Activated T-helper 17 cell treated with anti-CD3 and anti-CD28 coated beads, Interleukin-2, amount 50 U/mL, for 72 hours (primary cell): Measurements from ENCODE around the gene OR51B2. TPM values are rescaled to one million over a fixed set of nuclear protein-coding genes. Genes with fewer than 3 reads are reported as not detected.
"Not testable (repeated sequence)": the region's sequence is repeated elsewhere in the genome, so short reads cannot be mapped to it uniquely, and the experiment has no call there.

ENCODE experiments used
- ATAC-seq: fragments of 150-1000 bp; cut with Tn5 transposase; replicated peaks from 2 replicates; pipeline ENCODE4 v1.10.0; 2021; ENCODE audit warnings: mild to moderate bottlenecking, moderate library complexity
- H3K27ac Mint-ChIP-seq: one replicate; pipeline ENCODE4 v1.8.0; 2022; ENCODE audit warnings: mixed read lengths
- H3K27me3 Mint-ChIP-seq: one replicate; pipeline ENCODE4 v1.8.0; 2022; ENCODE audit warnings: mixed read lengths
- H3K36me3 Mint-ChIP-seq: one replicate; pipeline ENCODE4 v1.8.0; 2022; ENCODE audit warnings: low read depth, mild to moderate bottlenecking, mixed read lengths
- H3K4me1 Mint-ChIP-seq: one replicate; pipeline ENCODE4 v1.8.0; 2022; ENCODE audit warnings: mixed read lengths
- H3K4me3 Mint-ChIP-seq: one replicate; pipeline ENCODE4 v1.8.0; 2022; ENCODE audit warnings: mild to moderate bottlenecking, mixed read lengths
- H3K9me3 Mint-ChIP-seq: one replicate; pipeline ENCODE4 v1.8.0; 2022; ENCODE audit warnings: mixed read lengths
- total RNA-seq, 2 donors: library from RNA; stranded (reverse); gene quantifications; one replicate each; pipeline ENCODE4 v1.2.3, GENCODE V29; 2022

Gene OR51B2
- total RNA-seq = under 1 TPM in 1 of 2 donors, not detected in 1; 0.29 TPM

- ATAC-seq = no peak
- Mint-ChIP-seq H3K27me3 (peaks cover 3% of the 10 kb centered on the region), H3K9me3 (no peaks in the 10 kb centered on the region), H3K4me1 (no peaks in the 10 kb centered on the region), H3K36me3 (no peaks in the 10 kb centered on the region), H3K4me3 (no peak within 1 kb of the TSS), H3K27ac (no peak within 1 kb of the TSS)
Measured at GRCh38 chr11:5324197-5324596, at the start of gene OR51B2. Gene OR51B2, minus strand, starts transcription at chr11:5324297. Its CDS starts 0 bp downstream, at chr11:5324297.

- H3K4me1 Mint-ChIP-seq = no peaks in the 10 kb centered on the region
- no peaks in the 10 kb centered on the region for H3K36me3 Mint-ChIP-seq
- H3K9me3 Mint-ChIP-seq = no peaks in the 10 kb centered on the region
- H3K4me3 Mint-ChIP-seq = no peak overlapping the region
- H3K27ac Mint-ChIP-seq = no peak overlapping the region
- peaks cover 17% of the 10 kb centered on the region for H3K27me3 Mint-ChIP-seq
- no peak for ATAC-seq
Measured at GRCh38 chr11:5369789-5370188, 45.7 kb upstream of the OR51B2 start.

- no peaks in the 10 kb centered on the region for H3K9me3 Mint-ChIP-seq
- H3K27ac Mint-ChIP-seq = no peak overlapping the region
- H3K27me3 Mint-ChIP-seq = peaks cover 17% of the 10 kb centered on the region
- H3K4me3 Mint-ChIP-seq = no peak overlapping the region
- no peak for ATAC-seq
- H3K36me3 Mint-ChIP-seq = no peaks in the 10 kb centered on the region
- no peaks in the 10 kb centered on the region for H3K4me1 Mint-ChIP-seq
Measured at GRCh38 chr11:5368502-5369043, 44.5 kb upstream of the OR51B2 start.

GRCh38 chr11:5367448-5368074, 43.5 kb upstream of the OR51B2 start:
- ATAC-seq = no peak
- Mint-ChIP-seq H3K27me3 (peaks cover 11% of the 10 kb centered on the region), H3K4me1 (no peaks in the 10 kb centered on the region), H3K36me3 (no peaks in the 10 kb centered on the region), H3K27ac (no peak overlapping the region), H3K9me3 (no peaks in the 10 kb centered on the region), H3K4me3 (no peak overlapping the region)

DNA sequence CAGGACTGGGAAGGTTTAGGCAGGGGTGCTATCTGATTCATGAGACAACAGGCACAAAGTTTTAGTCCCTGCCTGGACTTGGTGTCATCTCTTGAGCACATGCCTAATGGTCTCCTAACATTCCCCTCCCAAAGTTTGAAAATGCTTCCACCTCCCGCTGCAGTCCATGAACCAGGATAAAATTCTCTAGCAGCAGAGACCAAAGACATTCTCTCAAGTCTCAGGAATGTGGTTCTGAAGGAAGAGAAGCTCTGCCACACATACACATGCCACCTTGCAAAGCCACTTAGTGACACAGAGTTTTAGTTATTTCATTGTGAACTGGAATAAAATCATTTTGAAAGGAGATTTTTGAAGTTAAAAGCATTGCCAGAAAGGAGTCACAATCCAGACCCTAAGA, 42.8 kb upstream of the OR51B2 start:
- Mint-ChIP-seq H3K27me3 (peaks cover 9% of the 10 kb centered on the region), H3K27ac (no peak overlapping the region), H3K36me3 (no peaks in the 10 kb centered on the region), H3K9me3 (no peaks in the 10 kb centered on the region), H3K4me3 (no peak overlapping the region), H3K4me1 (no peaks in the 10 kb centered on the region)
- ATAC-seq = no peak

- H3K9me3 Mint-ChIP-seq, ATAC-seq, H3K27me3 Mint-ChIP-seq, H3K36me3 Mint-ChIP-seq, H3K4me1 Mint-ChIP-seq, H3K4me3 Mint-ChIP-seq, H3K27ac Mint-ChIP-seq: not testable (repeated sequence)
Measured at GRCh38 chr11:5366365-5366764, 42.3 kb upstream of the OR51B2 start.

- H3K27ac Mint-ChIP-seq = no peak overlapping the region
- ATAC-seq = no peak
- no peaks in the 10 kb centered on the region for H3K9me3 Mint-ChIP-seq
- peaks cover 8% of the 10 kb centered on the region for H3K27me3 Mint-ChIP-seq
- H3K4me3 Mint-ChIP-seq = no peak overlapping the region
- H3K4me1 Mint-ChIP-seq = no peaks in the 10 kb centered on the region
- no peaks in the 10 kb centered on the region for H3K36me3 Mint-ChIP-seq
Measured at GRCh38 chr11:5364214-5364613, 40.1 kb upstream of the OR51B2 start.

DNA sequence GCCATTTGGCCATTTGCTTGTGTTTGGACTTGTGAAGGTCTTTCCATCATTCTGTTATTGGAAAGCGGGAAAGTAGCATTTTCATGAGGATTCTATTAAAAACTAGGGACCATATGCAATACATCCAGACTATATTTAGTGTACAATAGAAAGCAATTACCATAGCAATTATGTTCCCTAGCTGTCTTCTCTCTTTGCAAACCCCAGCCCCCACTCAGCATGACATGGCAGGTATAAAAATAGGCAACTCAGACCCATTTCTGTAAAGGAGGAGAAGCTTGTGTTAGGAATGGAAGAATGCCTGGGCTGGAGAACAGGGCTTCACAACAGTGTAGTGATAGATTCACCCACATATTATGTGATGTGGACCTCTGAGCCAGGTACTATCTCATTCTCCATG, 39.6 kb upstream of the OR51B2 start:
- H3K27me3 Mint-ChIP-seq = peaks cover 8% of the 10 kb centered on the region
- no peak for ATAC-seq
- H3K36me3 Mint-ChIP-seq = no peaks in the 10 kb centered on the region
- no peak overlapping the region for H3K4me3 Mint-ChIP-seq
- H3K9me3 Mint-ChIP-seq = no peaks in the 10 kb centered on the region
- H3K27ac Mint-ChIP-seq = no peak overlapping the region
- H3K4me1 Mint-ChIP-seq = no peaks in the 10 kb centered on the region

- no peaks in the 10 kb centered on the region for H3K9me3 Mint-ChIP-seq
- H3K4me3 Mint-ChIP-seq = no peak overlapping the region
- ATAC-seq = no peak
Measured at GRCh38 chr11:5362017-5362625, 38.0 kb upstream of the OR51B2 start.

GRCh38 chr11:5356031-5356430, 31.9 kb upstream of the OR51B2 start:
- ATAC-seq, H3K27ac Mint-ChIP-seq, H3K9me3 Mint-ChIP-seq, H3K36me3 Mint-ChIP-seq, H3K27me3 Mint-ChIP-seq, H3K4me1 Mint-ChIP-seq, H3K4me3 Mint-ChIP-seq: not testable (repeated sequence)

More at GRCh38 chr11:5362017-5362625, 38.0 kb upstream of the OR51B2 start:
- H3K27me3 Mint-ChIP-seq = peaks cover 3% of the 10 kb centered on the region
- no peaks in the 10 kb centered on the region for H3K4me1 Mint-ChIP-seq
- no peak overlapping the region for H3K27ac Mint-ChIP-seq
- H3K36me3 Mint-ChIP-seq = no peaks in the 10 kb centered on the region

DNA sequence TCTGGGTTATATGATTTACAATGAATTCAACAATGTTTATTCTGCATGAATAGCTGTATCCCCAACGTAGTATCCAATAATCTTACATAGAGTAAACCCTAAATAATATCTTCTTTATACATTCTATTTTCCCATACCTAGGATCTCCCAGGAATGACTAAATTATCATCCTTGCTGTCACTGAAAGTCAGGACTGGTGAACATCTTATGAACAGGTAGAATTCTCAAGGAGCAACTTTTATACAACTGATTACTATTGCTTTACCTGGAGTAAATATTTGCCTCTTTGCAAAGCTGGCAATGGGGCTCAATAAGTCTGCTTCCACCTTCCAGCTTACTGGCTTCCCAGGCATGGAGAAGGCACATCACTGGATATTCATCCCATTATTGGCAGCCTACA, 27.1 kb upstream of the OR51B2 start, which contains the start of gene OR51B6:
Gene OR51B6, plus strand, starts transcription at position 301 of the 400 bp plus-strand sequence. Its CDS starts 0 bp downstream, at position 301.
- no peaks in the 10 kb centered on the region for H3K4me1 Mint-ChIP-seq
- H3K9me3 Mint-ChIP-seq = peaks cover 3% of the 10 kb centered on the region
- H3K4me3 Mint-ChIP-seq = no peak within 1 kb of the TSS
- no peak within 1 kb of the TSS for H3K27ac Mint-ChIP-seq
- H3K27me3 Mint-ChIP-seq = peaks cover 11% of the 10 kb centered on the region
- H3K36me3 Mint-ChIP-seq = no peaks in the 10 kb centered on the region
- no peak for ATAC-seq

DNA sequence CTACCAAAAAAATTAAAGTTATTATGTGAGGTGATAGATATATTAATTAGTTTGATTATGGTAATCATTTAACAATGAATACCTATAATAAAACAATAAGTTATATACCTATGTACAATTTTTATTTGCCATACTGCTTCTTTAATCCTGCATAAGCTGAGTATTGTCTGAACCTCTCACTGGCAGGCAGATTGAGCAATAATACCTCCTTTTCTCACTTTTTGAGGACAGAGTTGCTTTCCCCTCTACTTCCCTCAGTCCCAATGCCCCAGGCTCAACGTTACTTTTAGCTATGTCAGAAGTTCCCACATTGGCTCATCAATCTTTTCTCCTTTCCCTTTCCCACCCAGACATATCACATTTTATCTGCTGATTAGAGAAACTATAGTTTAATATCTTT, 25.5 kb upstream of the OR51B2 start:
- ATAC-seq = no peak
- H3K27ac Mint-ChIP-seq = no peak overlapping the region
- peaks cover 3% of the 10 kb centered on the region for H3K9me3 Mint-ChIP-seq
- no peaks in the 10 kb centered on the region for H3K4me1 Mint-ChIP-seq
- H3K27me3 Mint-ChIP-seq = peaks cover 15% of the 10 kb centered on the region
- no peaks in the 10 kb centered on the region for H3K36me3 Mint-ChIP-seq
- H3K4me3 Mint-ChIP-seq = no peak overlapping the region

DNA sequence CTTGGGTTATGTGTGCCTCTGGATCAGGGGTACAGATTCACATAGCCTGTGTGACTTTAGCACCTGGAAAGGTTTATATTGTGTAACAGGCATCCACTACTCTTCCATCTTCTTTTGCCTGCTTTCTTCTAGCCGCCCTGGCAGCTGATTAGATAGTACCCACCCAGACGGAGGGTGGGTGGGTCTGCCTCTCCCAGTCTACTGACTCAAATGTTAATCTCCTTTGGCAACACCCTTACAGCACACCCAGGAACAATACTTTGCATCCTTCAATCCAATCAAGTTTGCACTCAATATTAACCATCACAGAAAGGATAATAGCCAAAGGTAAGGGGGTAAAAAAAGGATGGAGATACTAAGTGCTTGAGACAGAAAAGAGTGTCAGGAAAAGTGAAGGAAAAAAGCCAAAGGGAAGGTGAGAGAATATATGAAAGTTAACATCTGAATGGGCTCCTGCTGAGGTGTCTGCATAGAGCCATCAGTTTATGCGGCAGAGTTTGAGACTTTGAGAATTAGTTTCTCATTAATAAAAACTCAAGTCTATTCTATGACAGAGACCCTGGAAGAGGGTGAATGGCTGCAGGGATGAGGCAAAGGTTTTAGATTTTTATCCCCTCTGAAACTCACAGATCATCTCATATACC, 24.6 kb upstream of the OR51B2 start:
- no peak for ATAC-seq
- H3K4me1 Mint-ChIP-seq = no peaks in the 10 kb centered on the region

GRCh38 chr11:5345831-5346230, 21.7 kb upstream of the OR51B2 start:
- H3K27ac Mint-ChIP-seq = no peak overlapping the region
- peaks cover 3% of the 10 kb centered on the region for H3K9me3 Mint-ChIP-seq
- no peaks in the 10 kb centered on the region for H3K4me1 Mint-ChIP-seq
- no peaks in the 10 kb centered on the region for H3K36me3 Mint-ChIP-seq
- H3K27me3 Mint-ChIP-seq = peaks cover 12% of the 10 kb centered on the region
- H3K4me3 Mint-ChIP-seq = no peak overlapping the region
- no peak for ATAC-seq

More for the DNA sequence above, 24.6 kb upstream of the OR51B2 start:
- Mint-ChIP-seq H3K4me3 (no peak overlapping the region), H3K36me3 (no peaks in the 10 kb centered on the region), H3K27me3 (peaks cover 15% of the 10 kb centered on the region), H3K27ac (no peak overlapping the region), H3K9me3 (peaks cover 3% of the 10 kb centered on the region)
